GM21737 (cell line): ENCODE data around the gene TAC1.
"Not testable (repeated sequence)": the region's sequence is repeated elsewhere in the genome, so short reads cannot be mapped to it uniquely, and the experiment has no call there.

Source experiments
- ATAC-seq: cut with Tn5 transposase; IDR thresholded peaks from one replicate; pipeline ENCODE4 v1.9.1; 2021; ENCODE audit warnings: mild to moderate bottlenecking, moderate library complexity; ENCODE audit not compliant: unreplicated experiment

The TAC1 gene, protein sequence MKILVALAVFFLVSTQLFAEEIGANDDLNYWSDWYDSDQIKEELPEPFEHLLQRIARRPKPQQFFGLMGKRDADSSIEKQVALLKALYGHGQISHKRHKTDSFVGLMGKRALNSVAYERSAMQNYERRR

DNA sequence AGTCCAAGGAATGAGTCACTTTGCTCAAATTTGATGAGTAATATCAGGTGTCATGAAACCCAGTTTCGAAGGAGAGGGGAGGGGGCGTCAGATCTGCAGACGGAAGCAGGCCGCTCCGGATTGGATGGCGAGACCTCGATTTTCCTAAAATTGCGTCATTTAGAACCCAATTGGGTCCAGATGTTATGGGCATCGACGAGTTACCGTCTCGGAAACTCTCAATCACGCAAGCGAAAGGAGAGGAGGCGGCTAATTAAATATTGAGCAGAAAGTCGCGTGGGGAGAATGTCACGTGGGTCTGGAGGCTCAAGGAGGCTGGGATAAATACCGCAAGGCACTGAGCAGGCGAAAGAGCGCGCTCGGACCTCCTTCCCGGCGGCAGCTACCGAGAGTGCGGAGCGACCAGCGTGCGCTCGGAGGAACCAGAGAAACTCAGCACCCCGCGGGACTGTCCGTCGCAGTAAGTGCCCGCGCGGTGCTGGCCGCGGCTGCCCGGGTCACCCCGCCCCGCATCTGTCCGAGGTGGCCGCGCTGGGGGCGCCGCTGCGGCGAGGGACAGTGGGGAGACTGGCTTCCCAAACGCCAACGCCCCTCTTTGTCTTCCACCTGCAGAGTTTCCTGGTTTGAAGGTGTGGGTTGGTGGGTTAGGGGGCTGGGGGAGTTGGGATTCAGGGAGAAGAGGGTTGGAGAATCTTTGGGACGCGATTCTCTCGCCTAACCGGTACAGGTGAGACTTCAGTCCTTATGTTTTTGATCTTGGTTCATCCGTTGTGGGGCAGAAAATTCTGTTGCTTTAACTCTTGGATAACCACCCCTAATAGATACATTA lies at the start of gene TAC1:
TAC1 (plus strand) TSS at position 351 of the 829 bp plus-strand sequence. CDS start 527 bp downstream, outside the sequence.
- no peak for ATAC-seq

DNA sequence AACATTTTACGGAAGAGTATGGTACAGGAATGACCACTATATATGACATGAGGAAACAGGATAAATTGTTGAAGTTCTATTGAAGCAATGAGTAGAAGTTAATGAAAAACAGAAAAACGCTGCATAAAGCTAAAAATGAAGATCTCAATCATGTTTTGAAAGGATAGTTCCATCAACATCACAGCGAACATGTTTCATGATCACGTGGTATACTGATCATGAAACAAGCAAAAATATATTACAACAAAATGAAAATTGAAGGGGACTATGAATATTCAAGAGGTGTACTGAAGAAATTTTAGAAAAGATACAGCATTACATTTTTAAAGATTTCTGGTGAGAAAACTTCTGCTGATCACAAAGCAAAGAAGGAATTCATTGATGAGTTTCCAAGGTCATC lies 45.9 kb upstream of the TAC1 start:
- ATAC-seq = no peak

DNA sequence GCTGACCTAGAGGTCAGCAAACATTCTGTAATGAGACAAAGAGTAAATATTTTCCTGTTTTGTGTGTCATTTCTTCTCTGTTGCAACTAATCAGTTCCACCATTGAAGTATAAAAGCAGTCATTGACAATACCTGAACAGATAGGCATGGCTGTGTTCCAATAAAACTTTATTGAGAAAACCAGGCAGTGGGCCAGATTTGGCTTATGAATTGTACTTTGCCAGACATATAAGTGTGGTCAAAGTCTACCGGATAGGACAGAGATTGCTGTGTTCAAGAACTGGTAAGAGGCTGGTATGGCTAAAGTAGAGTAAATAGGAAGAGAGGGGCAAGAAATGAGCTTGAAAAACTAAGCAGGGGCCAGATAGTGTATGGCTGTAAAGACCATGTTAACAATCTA lies 38.3 kb upstream of the TAC1 start:
- no peak for ATAC-seq

DNA sequence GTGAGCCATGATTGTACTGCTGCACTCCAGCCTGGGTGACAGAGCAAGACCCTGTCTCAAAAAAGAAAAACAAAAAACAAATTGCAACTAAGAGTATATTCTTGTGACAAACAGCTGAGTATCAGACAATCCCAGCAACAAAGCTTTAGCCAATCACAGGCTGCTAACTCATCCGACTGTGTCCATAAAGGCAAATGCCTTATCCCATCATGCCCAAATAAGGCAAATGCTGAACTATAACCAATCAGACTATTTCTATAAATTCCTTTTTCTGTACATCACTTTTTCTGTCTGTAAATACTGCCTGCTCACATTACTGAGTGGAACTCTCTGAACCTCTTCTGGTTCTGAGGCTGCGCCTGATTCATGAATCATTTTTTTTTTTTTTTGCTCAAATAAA lies 37.5 kb upstream of the TAC1 start:
- ATAC-seq = no peak

DNA sequence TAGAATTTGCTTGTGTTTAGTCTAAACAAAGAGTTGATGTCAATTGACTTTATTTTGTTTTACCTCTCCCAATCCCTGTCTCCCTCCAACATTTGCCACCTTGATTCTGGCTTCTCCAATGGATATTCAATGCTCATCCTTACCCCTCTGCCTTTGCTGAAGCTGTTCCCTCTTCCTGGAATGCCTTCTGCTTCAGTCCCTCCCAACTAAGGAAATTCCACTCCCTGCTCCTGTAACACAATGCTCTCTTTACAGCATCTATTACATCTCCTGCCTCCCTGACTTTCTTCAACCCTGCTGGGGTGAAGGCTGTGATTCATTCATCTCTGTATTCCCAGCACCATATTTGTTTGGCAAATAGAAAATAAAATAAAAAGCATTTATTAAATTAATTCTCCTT lies 34.5 kb upstream of the TAC1 start:
- no peak for ATAC-seq

DNA sequence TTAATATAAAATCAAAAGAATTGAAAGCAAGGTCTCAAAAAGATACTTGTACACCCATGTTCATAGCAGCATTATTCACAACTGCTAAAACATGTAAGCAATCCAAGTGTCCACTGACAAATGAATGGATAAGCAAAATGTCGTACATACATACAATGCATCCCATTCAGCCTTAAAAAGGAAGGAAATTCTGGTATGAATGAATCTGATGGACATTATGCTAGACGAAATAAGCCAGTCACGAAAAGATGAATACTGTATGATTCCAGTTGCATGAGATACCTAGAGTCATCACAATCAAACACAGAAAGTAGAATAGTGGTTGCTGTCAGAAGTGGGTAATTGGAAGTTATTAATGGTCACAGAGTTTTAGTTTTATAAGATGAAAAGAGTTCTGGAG lies 9.5 kb upstream of the TAC1 start:
- no peak for ATAC-seq

DNA sequence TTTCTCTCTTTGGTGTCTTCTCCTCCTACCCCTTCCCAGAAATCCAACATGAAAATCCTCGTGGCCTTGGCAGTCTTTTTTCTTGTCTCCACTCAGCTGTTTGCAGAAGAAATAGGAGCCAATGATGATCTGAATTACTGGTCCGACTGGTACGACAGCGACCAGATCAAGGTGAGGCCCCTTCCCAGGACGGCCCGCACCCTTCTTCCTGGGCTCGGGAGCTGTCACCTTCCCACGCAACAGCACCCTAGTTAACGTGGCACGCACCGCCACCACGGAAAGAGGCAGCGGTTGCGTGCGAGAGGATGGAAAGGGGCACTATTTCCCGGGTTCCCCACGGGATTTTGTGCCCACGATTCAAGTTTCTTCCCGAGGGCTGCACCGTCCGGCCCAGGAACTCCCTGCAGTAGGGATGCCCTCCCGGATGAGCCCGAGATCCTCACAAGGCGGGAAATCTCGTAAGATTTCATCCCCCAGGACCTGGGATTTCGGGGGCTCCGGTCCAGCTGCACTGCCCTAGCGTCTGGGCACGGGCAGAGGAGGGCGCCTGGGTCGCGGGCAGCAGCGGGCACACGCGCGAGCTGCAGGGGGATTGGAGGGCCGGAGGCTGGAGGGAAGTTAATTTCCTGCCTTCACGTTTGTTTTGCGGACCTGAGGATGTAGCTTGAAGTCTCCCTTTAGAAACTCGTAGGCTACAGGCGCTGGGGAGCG lies 834 bp downstream of the TAC1 start:
- no peak for ATAC-seq

DNA sequence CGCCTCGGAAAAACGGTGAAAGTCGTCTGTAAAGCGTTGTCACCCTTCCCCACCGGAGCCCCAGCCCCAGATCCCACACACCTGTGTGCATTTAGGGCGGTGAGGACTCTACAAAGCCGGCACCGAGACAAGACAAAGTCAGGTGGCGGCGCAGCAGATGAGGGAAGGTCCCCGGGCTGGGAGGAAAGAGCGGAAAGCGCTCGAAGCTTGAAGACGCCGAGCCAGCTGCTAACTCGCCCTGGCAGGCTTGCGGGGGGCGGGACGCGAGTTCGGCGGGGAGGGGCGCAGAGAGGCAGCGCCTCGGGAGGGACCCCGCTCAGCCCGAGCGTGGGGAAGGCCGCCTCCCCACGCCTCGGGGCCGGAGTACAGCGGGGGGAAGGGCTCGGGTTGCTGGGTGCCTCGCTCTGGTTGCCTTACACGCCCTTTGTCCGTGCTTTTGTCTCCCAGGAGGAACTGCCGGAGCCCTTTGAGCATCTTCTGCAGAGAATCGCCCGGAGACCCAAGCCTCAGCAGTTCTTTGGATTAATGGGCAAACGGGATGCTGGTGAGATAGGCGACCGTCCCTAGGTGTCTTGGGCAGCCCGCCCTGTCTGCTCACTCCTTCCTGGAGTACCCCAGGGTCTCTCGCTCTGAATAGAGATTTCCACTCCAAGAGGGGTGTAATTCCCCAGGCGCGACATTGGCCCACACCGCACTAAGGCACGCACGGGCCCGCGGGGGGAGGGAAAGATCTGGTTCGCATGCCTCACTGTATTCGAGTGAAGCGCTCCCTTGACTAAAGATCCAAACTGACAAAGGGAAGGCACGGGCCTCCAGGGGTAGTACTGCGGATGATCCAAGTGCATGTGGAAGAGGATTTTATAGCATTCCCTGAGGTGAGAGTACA lies 1.6 kb downstream of the TAC1 start:
- no peak for ATAC-seq

DNA sequence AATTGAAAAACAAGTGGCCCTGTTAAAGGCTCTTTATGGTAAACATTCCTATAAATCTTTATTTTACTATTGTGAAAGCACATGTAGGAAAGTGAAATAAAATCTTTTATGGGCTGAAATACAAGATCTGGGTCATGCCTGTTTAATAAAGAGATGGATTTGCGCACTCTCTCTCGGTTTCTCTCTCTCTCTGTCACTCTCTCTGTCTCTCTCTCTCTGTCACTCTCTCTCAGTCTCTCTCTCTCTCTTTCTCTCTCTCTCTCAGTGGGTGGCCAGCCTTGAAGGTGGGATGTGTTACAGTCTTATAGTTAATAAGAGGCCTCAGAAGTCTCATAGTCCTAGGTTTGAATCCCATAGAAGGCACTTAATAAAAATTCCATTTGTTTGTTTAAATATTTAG lies 2.4 kb downstream of the TAC1 start:
- ATAC-seq = no peak

DNA sequence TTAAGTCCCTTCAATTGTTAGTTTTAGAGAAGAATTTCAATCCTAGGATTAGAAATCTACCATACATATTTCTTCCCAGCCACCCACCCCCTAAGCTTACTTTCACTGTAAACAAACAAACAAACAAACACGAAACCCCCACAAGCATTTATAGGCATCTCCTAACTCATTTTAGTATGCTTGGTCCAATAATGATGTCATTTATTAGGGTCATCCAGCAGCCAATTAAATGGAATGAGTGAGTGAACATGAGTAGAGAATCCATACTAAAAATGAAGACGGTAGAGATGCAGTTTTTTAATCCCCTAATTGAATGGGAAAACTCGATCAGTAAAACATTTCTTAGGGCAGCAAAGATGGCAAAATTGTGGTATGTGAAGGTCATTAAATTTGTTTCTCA lies 3.2 kb downstream of the TAC1 start:
- no peak for ATAC-seq

DNA sequence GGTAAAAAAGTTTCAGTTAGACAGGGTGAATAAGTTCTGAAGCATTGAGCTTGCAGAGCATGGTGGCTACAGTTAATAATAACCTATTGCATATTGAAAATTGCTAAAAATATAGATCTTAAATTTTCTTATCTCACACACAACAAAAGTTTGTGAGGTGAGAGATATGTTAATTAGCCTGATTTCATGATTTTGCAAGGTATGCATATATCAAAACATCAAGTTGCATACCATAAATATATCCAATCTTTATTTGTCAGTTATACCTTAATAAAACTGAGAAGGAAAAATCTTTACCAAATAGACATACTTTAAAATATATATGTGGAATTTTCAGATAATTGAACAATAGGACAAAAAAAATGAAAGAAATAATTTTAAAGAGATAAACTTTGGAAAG lies 16.6 kb downstream of the TAC1 start:
- no peak for ATAC-seq

DNA sequence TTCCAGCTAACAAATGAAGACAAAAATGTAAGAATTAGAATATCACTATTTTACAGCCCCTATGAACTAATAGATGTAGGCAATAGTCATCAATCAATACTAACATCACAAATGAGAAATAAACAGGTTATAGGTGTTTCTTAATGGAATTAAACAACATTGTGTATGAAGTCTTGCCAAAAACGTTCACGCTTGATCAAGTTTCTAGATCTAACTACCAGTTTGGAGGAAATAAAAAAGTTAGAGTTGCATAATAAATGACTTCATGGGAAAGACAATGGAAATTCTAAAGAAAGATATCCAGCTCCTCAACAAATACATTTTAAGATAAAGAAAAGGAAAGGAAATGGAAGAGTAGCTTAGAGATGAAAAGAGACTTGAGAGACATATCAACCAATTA lies 19.7 kb downstream of the TAC1 start:
- ATAC-seq = no peak

DNA sequence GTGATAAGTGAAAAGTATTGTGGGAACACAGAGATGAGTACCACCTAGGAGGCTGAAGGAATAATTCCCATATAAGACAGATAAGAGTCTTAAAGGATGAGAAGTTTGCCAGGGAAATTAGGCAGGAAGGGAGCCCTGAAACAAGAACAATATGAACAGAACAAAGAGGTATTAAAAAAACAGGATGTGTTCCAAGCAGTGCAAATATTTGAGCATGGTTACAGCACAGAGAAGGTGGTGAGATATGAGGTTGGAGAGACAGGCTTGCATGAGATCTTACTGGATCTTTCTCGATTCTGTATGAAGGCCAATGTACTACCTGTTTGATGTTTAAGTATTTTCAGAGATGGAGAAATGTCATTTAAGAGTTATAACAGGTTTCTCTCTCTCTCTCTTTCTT lies 20.3 kb downstream of the TAC1 start:
- ATAC-seq = no peak

DNA sequence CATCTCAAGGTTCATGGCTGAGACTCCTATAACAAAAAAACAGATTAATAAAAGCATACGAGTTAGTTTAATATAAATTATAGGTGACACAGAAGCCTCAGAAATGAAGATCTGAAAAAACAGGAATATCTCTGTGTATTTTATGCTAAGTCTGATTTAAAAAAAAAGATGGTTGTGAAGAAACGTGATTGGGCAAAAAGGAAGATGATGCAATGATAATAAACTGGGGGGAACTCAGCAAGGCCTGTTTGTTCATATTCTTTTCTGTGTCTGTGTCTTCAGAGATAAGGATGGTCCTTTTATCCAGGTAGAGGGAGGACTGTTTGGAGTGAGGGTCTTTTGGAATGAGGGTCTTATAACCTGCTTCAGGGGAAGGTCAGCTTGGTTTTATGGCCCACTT lies 25.9 kb downstream of the TAC1 start:
- ATAC-seq = no peak

DNA sequence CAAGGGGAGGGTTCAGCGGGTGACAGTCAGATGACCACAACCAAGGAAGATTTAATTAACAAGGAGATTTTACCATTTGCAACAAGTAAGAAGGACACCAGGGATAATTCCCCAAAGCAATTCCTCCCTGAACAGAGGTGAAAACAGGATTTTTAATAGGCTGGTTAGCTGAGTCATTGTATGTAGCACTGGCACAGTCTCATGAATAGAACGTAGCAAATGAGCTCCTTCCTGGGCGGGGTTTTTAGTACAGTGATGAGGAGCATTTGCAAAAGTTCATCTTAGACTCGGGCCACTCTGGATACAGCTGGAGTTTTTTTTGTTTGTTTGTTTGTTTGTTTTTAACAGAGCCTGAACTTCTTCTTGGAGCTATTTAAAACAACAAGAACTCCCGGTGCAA lies 39.0 kb downstream of the TAC1 start:
- no peak for ATAC-seq

DNA sequence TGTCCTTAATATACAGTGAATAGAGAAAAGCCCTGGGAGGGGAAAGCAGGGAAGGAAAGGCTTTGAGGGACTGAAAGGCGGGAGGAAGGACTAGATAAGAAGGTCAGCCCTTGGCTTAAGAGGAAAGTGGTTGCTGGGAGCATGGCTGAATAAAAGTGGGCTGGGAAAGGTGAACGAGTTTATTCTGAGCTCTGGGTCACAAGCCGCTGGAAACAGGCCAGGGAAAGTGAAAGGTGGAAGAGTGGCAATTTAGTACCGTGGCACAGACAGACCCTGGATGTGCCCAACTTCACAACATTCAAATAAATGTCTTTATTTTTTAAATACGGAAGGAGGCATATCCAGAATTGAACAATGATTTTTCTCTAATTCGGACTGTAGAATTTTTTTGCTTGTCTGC lies 39.7 kb downstream of the TAC1 start:
- ATAC-seq = no peak

DNA sequence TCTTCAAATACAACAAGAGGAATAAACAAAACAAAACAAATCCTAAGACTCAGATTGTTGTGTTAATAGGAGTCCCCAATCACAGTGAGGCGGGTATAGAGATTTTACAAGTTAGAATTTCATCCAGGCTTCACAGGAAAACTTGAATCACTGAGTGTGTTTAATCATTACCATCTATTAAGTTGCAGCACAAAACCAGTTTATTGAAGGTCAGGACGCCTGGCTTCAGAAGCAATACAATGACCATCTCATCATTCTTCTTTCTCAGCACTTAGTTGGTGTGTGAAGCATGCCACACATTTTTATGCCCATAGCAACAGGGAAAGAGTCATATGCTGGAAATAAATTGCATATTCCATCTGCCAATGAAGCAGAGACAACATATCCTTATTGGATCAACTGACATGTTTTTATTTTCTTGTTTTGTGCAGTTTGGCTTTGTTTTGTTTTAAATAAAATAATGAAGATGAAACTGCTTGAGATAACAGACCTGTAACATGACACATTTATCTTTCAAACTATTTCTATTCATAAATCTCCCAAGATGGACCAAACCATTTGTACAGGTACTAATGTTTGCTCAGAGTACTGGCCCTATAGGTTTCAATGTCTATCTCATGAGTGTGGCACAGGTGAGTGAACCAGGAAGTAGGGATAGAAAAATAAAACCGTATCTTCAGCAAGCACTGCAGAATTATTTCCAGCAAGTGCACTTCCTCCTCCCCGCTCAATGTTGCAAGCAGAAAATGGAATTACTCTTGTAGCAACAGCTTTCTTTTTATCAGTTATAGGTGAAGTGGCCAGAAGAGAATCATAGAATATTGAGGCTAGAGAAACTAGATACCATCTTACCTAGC lies 40.4 kb downstream of the TAC1 start:
- ATAC-seq = no peak

DNA sequence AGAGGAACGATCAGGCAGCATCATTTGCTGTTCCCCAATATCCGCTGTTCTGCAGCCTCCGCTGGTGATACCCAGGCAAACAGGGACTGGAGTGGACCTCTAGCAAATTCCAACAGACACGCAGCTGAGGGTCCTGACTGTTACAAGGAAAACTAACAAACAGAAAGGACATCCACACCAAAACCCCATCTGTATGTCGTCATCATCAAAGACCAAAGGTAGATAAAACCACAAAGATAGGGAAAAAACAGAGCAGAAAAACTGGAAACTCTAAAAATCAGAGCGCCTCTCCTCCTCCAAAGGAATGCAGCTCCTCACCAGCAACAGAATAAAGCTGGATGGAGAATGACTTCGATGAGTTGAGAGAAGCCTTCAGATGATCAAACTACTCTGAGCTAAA lies 54.5 kb downstream of the TAC1 start:
- ATAC-seq = not testable (repeated sequence)
